Activated T-helper 1 cell treated with anti-CD3 and anti-CD28 coated beads, Interleukin-12 subunit alpha, Interleukin-12 subunit beta, Interleukin-2, Interleukin-4 antibody, amounts not matched to agents 30 ng/mL and 10 ng/mL and 1 ng/mL, durations not matched to agents 14 hours and 24 hours and 36 hours (primary cell): ENCODE results near the gene SETX. TPM values are rescaled to one million over a fixed set of nuclear protein-coding genes. Genes with fewer than 3 reads are reported as not detected.
"Not testable (repeated sequence)": the region's sequence is repeated elsewhere in the genome, so short reads cannot be mapped to it uniquely, and the experiment has no call there.

Experiments
- DNase-seq: peaks from one replicate; pipeline ENCODE4 v3.0.0; 2021; ENCODE audit warnings: low spot score
- H3K27ac Mint-ChIP-seq: one replicate; pipeline ENCODE4 v1.8.0; 2021; ENCODE audit warnings: mild to moderate bottlenecking, mixed read lengths
- H3K27me3 Mint-ChIP-seq: one replicate; pipeline ENCODE4 v1.8.0; 2022; ENCODE audit warnings: mild to moderate bottlenecking, moderate library complexity, mixed read lengths; ENCODE audit not compliant: insufficient read depth
- H3K36me3 Mint-ChIP-seq: one replicate; pipeline ENCODE4 v1.8.0; 2021; ENCODE audit warnings: low read depth, mixed read lengths
- H3K4me1 Mint-ChIP-seq: one replicate; pipeline ENCODE4 v1.8.0; 2021; ENCODE audit warnings: low read depth, mixed read lengths
- H3K4me3 Mint-ChIP-seq: one replicate; pipeline ENCODE4 v1.8.0; 2021; ENCODE audit warnings: mild to moderate bottlenecking, moderate library complexity, mixed read lengths
- H3K9me3 Mint-ChIP-seq: one replicate; pipeline ENCODE4 v1.8.0; 2021; ENCODE audit warnings: mixed read lengths
- intact Hi-C: fragments of 100-400 bp; cut with micrococcal nuclease; formaldehyde crosslinking; loops from one replicate; pipeline ENCODE4 v1.15.1; 2024
- total RNA-seq: library from RNA; stranded (reverse); gene quantifications from 2 replicates; pipeline ENCODE4 v1.2.3, GENCODE V29; 2022

Gene SETX
- total RNA-seq, 1 donor from 2014 or later = 47.4 TPM

- DNase-seq, intact Hi-C loops, H3K9me3 Mint-ChIP-seq, H3K27me3 Mint-ChIP-seq, H3K27ac Mint-ChIP-seq, H3K4me3 Mint-ChIP-seq: not testable (repeated sequence)
- Mint-ChIP-seq H3K4me1 (peaks cover 21% of the 10 kb centered on the region), H3K36me3 (peaks cover 31% of the 10 kb centered on the region)
These were observed 23.0 kb upstream of the SETX start for GRCh38 chr9:132377769-132378168.

- intact Hi-C loops = loop anchor here (2.0 kb wide), 1 partner anchor 18 kb away; the partner anchor contains the start of gene SETX
- Mint-ChIP-seq H3K4me3 (peak overlapping the region; percentile 61), H3K9me3 (no peaks in the 10 kb centered on the region), H3K4me1 (peaks cover 18% of the 10 kb centered on the region), H3K27ac (peak overlapping the region; percentile 72), H3K36me3 (peaks cover 17% of the 10 kb centered on the region), H3K27me3 (no peaks in the 10 kb centered on the region)
- no peak for DNase-seq
These were observed 17.6 kb upstream of the SETX start for GRCh38 chr9:132372177-132373095.

GRCh38 chr9:132370592-132370991, 15.8 kb upstream of the SETX start:
- no peak for DNase-seq
- H3K36me3 Mint-ChIP-seq = peaks cover 8% of the 10 kb centered on the region
- no peaks in the 10 kb centered on the region for H3K9me3 Mint-ChIP-seq
- H3K4me3 Mint-ChIP-seq = no peak overlapping the region
- peaks cover 18% of the 10 kb centered on the region for H3K4me1 Mint-ChIP-seq
- no peaks in the 10 kb centered on the region for H3K27me3 Mint-ChIP-seq
- H3K27ac Mint-ChIP-seq = no peak overlapping the region
- intact Hi-C loops = no loop called here

GRCh38 chr9:132369421-132369820, 14.6 kb upstream of the SETX start:
- no peaks in the 10 kb centered on the region for H3K27me3 Mint-ChIP-seq
- peaks cover 8% of the 10 kb centered on the region for H3K36me3 Mint-ChIP-seq
- H3K4me3 Mint-ChIP-seq = no peak overlapping the region
- no peaks in the 10 kb centered on the region for H3K9me3 Mint-ChIP-seq
- H3K27ac Mint-ChIP-seq = no peak overlapping the region
- intact Hi-C loops = no loop called here
- DNase-seq = no peak
- peaks cover 18% of the 10 kb centered on the region for H3K4me1 Mint-ChIP-seq

GRCh38 chr9:132367613-132368313, 13.0 kb upstream of the SETX start:
- no peak overlapping the region for H3K4me3 Mint-ChIP-seq
- no peak for DNase-seq
- peaks cover 8% of the 10 kb centered on the region for H3K4me1 Mint-ChIP-seq
- no peaks in the 10 kb centered on the region for H3K9me3 Mint-ChIP-seq
- peaks cover 5% of the 10 kb centered on the region for H3K36me3 Mint-ChIP-seq
- intact Hi-C loops = no loop called here
- H3K27me3 Mint-ChIP-seq = no peaks in the 10 kb centered on the region
- H3K27ac Mint-ChIP-seq = no peak overlapping the region

- no peaks in the 10 kb centered on the region for H3K36me3 Mint-ChIP-seq
- no peak for DNase-seq
- H3K4me1 Mint-ChIP-seq = no peaks in the 10 kb centered on the region
- H3K9me3 Mint-ChIP-seq = no peaks in the 10 kb centered on the region
- intact Hi-C loops = no loop called here
- no peak overlapping the region for H3K27ac Mint-ChIP-seq
- H3K27me3 Mint-ChIP-seq = no peaks in the 10 kb centered on the region
- no peak overlapping the region for H3K4me3 Mint-ChIP-seq
These were observed 11.7 kb upstream of the SETX start for GRCh38 chr9:132366481-132366880.

- intact Hi-C loops = no loop called here
- Mint-ChIP-seq H3K4me1 (no peaks in the 10 kb centered on the region), H3K36me3 (no peaks in the 10 kb centered on the region), H3K27me3 (no peaks in the 10 kb centered on the region), H3K27ac (no peak overlapping the region), H3K4me3 (no peak overlapping the region), H3K9me3 (no peaks in the 10 kb centered on the region)
- no peak for DNase-seq
These were observed 11.2 kb upstream of the SETX start for GRCh38 chr9:132365986-132366385.

GRCh38 chr9:132364068-132364467, 9.3 kb upstream of the SETX start:
- no peaks in the 10 kb centered on the region for H3K36me3 Mint-ChIP-seq
- no peak for DNase-seq
- H3K4me3 Mint-ChIP-seq = no peak overlapping the region
- intact Hi-C loops = no loop called here
- H3K9me3 Mint-ChIP-seq = no peaks in the 10 kb centered on the region
- no peak overlapping the region for H3K27ac Mint-ChIP-seq
- peaks cover 1% of the 10 kb centered on the region for H3K4me1 Mint-ChIP-seq
- H3K27me3 Mint-ChIP-seq = no peaks in the 10 kb centered on the region

GRCh38 chr9:132357764-132358163, 3.0 kb upstream of the SETX start:
- no peak overlapping the region for H3K4me3 Mint-ChIP-seq
- H3K4me1 Mint-ChIP-seq = peaks cover 22% of the 10 kb centered on the region
- no peak for DNase-seq
- no peaks in the 10 kb centered on the region for H3K9me3 Mint-ChIP-seq
- H3K27ac Mint-ChIP-seq = no peak overlapping the region
- intact Hi-C loops = loop anchor here (10.0 kb wide), 4 partner anchors 353 to 1017 kb away; partner anchors contain the start of genes MED22, PRRC2B, RPL7A and STKLD1
- H3K36me3 Mint-ChIP-seq = peaks cover 12% of the 10 kb centered on the region
- peaks cover 3% of the 10 kb centered on the region for H3K27me3 Mint-ChIP-seq

GRCh38 chr9:132356324-132356924, 1.6 kb upstream of the SETX start:
- H3K9me3 Mint-ChIP-seq = no peaks in the 10 kb centered on the region
- peaks cover 3% of the 10 kb centered on the region for H3K27me3 Mint-ChIP-seq
- H3K4me3 Mint-ChIP-seq = peak overlapping the region; percentile 65
- intact Hi-C loops = loop anchor here (10.0 kb wide), 4 partner anchors 352 to 1018 kb away; partner anchors contain the start of genes MED22, PRRC2B, RPL7A and STKLD1
- peak overlapping the region; percentile 50 for H3K27ac Mint-ChIP-seq
- peaks cover 25% of the 10 kb centered on the region for H3K36me3 Mint-ChIP-seq
- no peak for DNase-seq
- peaks cover 36% of the 10 kb centered on the region for H3K4me1 Mint-ChIP-seq

- intact Hi-C loops = loop anchor here (1.0 to 10.0 kb wide), 12 partner anchors 55 to 1227 kb away; partner anchors contain the start of genes AK8, GTF3C4, MED22 and NUP214
- Mint-ChIP-seq H3K27ac (peak overlapping the region; percentile 66), H3K36me3 (peaks cover 48% of the 10 kb centered on the region), H3K4me1 (peaks cover 53% of the 10 kb centered on the region), H3K27me3 (peaks cover 3% of the 10 kb centered on the region), H3K4me3 (peak overlapping the region; percentile 91), H3K9me3 (no peaks in the 10 kb centered on the region)
- DNase-seq = no peak
These were observed 3.3 kb downstream of the SETX start for GRCh38 chr9:132351404-132352045.

GRCh38 chr9:132350861-132351315, 3.9 kb downstream of the SETX start:
- Mint-ChIP-seq H3K9me3 (no peaks in the 10 kb centered on the region), H3K4me3 (peak overlapping the region; percentile 91), H3K27ac (peak overlapping the region; percentile 66), H3K4me1 (peaks cover 53% of the 10 kb centered on the region), H3K36me3 (peaks cover 55% of the 10 kb centered on the region), H3K27me3 (peaks cover 2% of the 10 kb centered on the region)
- peak; percentile 19 for DNase-seq
- intact Hi-C loops = loop anchor here (1.0 to 10.0 kb wide), 13 partner anchors 55 to 1226 kb away; partner anchors contain the start of genes AK8, GTF3C4, MED22 and NUP214
